Gastrocnemius medialis (tissue), 4 donors: Measurements from ENCODE around the gene ZBTB7A.
A peak's percentile ranks its signal among the peaks of the same experiment; 100 is the strongest.

Experiments
- CTCF ChIP-seq, 5 experiments: fragments of 450-650 bp in 3 of 5; fragments of 200-600 bp in 2 of 5; sonication (generic) in 2 of 5; IDR thresholded peaks in 4 of 5; conservative IDR thresholded peaks in 1 of 5; 1 replicate in 4 of 5; 2 replicates in 1 of 5; pipeline ENCODE4 v1.5.1; 2016 to 2019; ENCODE audit warnings: antibody characterized with exemption in 5 of 5, mild to moderate bottlenecking in 3 of 5, moderate library complexity in 3 of 5
- POLR2A ChIP-seq, 2 donors: fragments of 450-650 bp; IDR thresholded peaks; one replicate each; pipeline ENCODE4 v1.6.1; 2017; ENCODE audit warnings: antibody characterized with exemption in 2 of 2, mild to moderate bottlenecking in 2 of 2, moderate library complexity in 2 of 2

GRCh38 chr19:4064149-4064495 lies 2.6 kb downstream of the ZBTB7A start:
- TF ChIP-seq CTCF (IDR thresholded peaks at IDR 0.05 in 4 of 5, conservative IDR thresholded peaks at IDR 0.05 in 1 of 5) = peak in 1 of 5 experiments; percentile 2
- peak; percentile 42 to 55 for TF ChIP-seq POLR2A (IDR thresholded peaks at IDR 0.05)
